Ascending aorta (tissue), 2 donors: Measurements from ENCODE around the gene DCTN1. TPM values are rescaled to one million over a fixed set of nuclear protein-coding genes. Genes with fewer than 3 reads are reported as not detected.

ENCODE experiments used
- DNase-seq, 2 donors: peaks; one replicate each; pipeline ENCODE4 v3.0.0-alpha.2; 2019; ENCODE audit warnings: low spot score in 2 of 2
- H3K27ac ChIP-seq, 2 donors: fragments of 200-600 bp; sonication (generic); one replicate each; pipeline ENCODE4 v1.5.1; 2016 to 2017; ENCODE audit warnings: mild to moderate bottlenecking in 1 of 2
- H3K27me3 ChIP-seq: fragments of 200-600 bp; sonication (generic); one replicate; pipeline ENCODE4 v1.5.1; 2017
- H3K36me3 ChIP-seq, 2 donors: fragments of 200-600 bp; sonication (generic); one replicate each; pipeline ENCODE4 v1.5.1; 2016
- H3K4me1 ChIP-seq, 2 donors: fragments of 200-600 bp; sonication (generic); one replicate each; pipeline ENCODE4 v1.5.1; 2016 to 2017; ENCODE audit warnings: mild to moderate bottlenecking in 1 of 2
- H3K4me3 ChIP-seq, 2 donors: fragments of 200-600 bp; sonication (generic); one replicate each; pipeline ENCODE4 v1.5.1; 2016 to 2017; ENCODE audit warnings: mild to moderate bottlenecking in 1 of 2
- H3K9me3 ChIP-seq, 2 donors: fragments of 200-600 bp; sonication (generic); one replicate each; pipeline ENCODE4 v1.5.1; 2016
- intact Hi-C: fragments of 100-400 bp; cut with DNase I; formaldehyde crosslinking; loops from one replicate; pipeline ENCODE4 v1.15.1; 2023
- total RNA-seq: library from RNA; depleted of rRNA; stranded (reverse); fragments of >200 nt; gene quantifications from one replicate; pipeline ENCODE4 v1.1.0, GENCODE V29; 2016
- TF ChIP-seq, protein P1 (sequence below), 3 experiments: fragments of 200-600 bp in 2 of 3; fragments of 450-650 bp in 1 of 3; sonication (generic) in 2 of 3; IDR thresholded peaks; one replicate each; pipeline ENCODE4 v1.5.1; 2016 to 2019; ENCODE audit warnings: antibody characterized with exemption in 3 of 3, mild to moderate bottlenecking in 1 of 3, moderate library complexity in 1 of 3

Gene DCTN1
- total RNA-seq, 1 donor from 2014 or later: 152 TPM

GRCh38 chr2:74420006-74420405 lies 39.9 kb upstream of the DCTN1 start:
- TF ChIP-seq, protein P1, sequence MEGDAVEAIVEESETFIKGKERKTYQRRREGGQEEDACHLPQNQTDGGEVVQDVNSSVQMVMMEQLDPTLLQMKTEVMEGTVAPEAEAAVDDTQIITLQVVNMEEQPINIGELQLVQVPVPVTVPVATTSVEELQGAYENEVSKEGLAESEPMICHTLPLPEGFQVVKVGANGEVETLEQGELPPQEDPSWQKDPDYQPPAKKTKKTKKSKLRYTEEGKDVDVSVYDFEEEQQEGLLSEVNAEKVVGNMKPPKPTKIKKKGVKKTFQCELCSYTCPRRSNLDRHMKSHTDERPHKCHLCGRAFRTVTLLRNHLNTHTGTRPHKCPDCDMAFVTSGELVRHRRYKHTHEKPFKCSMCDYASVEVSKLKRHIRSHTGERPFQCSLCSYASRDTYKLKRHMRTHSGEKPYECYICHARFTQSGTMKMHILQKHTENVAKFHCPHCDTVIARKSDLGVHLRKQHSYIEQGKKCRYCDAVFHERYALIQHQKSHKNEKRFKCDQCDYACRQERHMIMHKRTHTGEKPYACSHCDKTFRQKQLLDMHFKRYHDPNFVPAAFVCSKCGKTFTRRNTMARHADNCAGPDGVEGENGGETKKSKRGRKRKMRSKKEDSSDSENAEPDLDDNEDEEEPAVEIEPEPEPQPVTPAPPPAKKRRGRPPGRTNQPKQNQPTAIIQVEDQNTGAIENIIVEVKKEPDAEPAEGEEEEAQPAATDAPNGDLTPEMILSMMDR (IDR thresholded peaks at IDR 0.05): no peak
- no peak for DNase-seq
- Histone ChIP-seq H3K4me1 (peaks cover 5 to 8% of the 10 kb centered on the region in 2 donors), H3K9me3 (no peaks in the 10 kb centered on the region), H3K27me3 (no peaks in the 10 kb centered on the region), H3K4me3 (no peak overlapping the region), H3K36me3 (no peaks in the 10 kb centered on the region), H3K27ac (no peak overlapping the region)
- intact Hi-C loops: no loop called here

DNA sequence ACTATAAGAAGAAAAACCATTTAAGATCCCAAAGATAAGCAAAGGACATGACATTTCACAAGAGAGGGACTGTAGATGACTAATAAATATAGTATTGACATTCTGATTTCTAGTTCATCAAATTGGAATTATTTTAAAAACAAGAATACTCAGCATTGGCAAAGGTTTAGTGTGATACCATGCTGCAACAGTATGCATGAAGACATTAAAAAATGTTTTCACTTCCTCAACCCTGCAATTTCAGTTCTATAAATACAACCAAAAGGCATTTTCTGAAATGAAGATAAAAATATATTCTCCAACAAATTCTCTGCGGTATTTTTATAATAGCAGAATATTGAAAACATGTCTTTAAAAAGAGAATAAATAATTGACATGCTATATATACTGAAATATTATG lies 39.2 kb upstream of the DCTN1 start:
- Histone ChIP-seq H3K27me3 (no peaks in the 10 kb centered on the region), H3K4me1 (peaks cover 5 to 12% of the 10 kb centered on the region in 2 donors), H3K36me3 (no peaks in the 10 kb centered on the region), H3K27ac (no peak overlapping the region), H3K4me3 (no peak overlapping the region), H3K9me3 (no peaks in the 10 kb centered on the region)
- intact Hi-C loops: no loop called here
- TF ChIP-seq, protein P1 (IDR thresholded peaks at IDR 0.05): no peak
- DNase-seq: no peak

DNA sequence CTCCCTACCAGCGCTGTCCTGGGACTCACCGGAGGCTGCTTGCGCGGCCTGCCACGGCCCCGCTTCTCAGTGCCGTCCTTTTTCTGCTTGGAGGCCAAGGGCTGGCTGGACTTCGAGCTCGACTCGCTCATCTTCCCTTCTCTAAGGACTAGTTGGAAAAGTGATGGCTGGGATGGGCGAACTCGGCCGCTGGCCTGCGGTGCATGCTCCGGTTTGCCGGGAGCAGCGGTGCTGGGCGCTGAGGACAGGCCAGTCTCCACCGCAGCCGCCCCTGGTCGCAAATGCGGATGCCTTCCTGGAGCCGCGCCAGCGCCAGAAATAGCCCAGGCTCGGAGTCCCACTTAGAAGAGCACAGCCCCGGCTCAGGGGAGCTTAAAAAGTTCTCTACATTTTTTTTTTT lies 38.2 kb upstream of the DCTN1 start:
- H3K27me3 ChIP-seq: no peaks in the 10 kb centered on the region
- no peak for DNase-seq
- H3K36me3 ChIP-seq: no peaks in the 10 kb centered on the region
- intact Hi-C loops: no loop called here
- peaks cover 5 to 12% of the 10 kb centered on the region in 2 donors for H3K4me1 ChIP-seq
- TF ChIP-seq, protein P1 (IDR thresholded peaks at IDR 0.05): no peak
- H3K4me3 ChIP-seq: peak overlapping the region in 1 of 2 donors; percentile 25
- no peak overlapping the region for H3K27ac ChIP-seq
- no peaks in the 10 kb centered on the region for H3K9me3 ChIP-seq

DNA sequence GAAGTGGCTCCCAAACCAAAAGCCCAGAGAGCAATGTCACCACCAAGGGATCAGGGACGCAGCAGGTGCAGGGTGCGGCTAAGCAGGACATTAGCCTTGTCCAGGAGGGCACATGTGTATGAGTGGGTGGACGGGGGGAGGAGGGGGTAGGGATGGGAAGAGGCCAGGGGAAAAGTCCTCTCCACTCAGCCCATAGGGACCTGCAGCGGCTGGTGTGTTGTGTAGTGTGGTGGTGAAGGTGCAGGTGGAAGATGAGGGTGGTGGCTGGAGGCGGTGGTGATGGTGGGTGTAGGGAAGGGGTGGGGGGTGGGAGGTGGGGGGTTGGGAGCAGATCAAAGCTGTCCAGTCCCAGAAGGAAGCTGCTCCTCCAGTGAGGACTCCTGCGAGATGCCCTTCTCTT lies 37.7 kb upstream of the DCTN1 start:
- Histone ChIP-seq H3K27me3 (no peaks in the 10 kb centered on the region), H3K4me1 (peaks cover 5 to 12% of the 10 kb centered on the region in 2 donors), H3K9me3 (no peaks in the 10 kb centered on the region), H3K4me3 (no peak overlapping the region), H3K36me3 (no peaks in the 10 kb centered on the region), H3K27ac (no peak overlapping the region)
- TF ChIP-seq, protein P1 (IDR thresholded peaks at IDR 0.05): no peak
- intact Hi-C loops: no loop called here
- DNase-seq: no peak

GRCh38 chr2:74417197-74417596 lies 37.1 kb upstream of the DCTN1 start:
- no peaks in the 10 kb centered on the region for H3K9me3 ChIP-seq
- intact Hi-C loops: no loop called here
- peaks cover 5 to 12% of the 10 kb centered on the region in 2 donors for H3K4me1 ChIP-seq
- H3K27ac ChIP-seq: no peak overlapping the region
- DNase-seq: peak in 1 of 2 donors; percentile 53
- TF ChIP-seq, protein P1 (IDR thresholded peaks at IDR 0.05): no peak
- no peak overlapping the region for H3K4me3 ChIP-seq
- H3K36me3 ChIP-seq: no peaks in the 10 kb centered on the region
- H3K27me3 ChIP-seq: no peaks in the 10 kb centered on the region

GRCh38 chr2:74416778-74417177 lies 36.7 kb upstream of the DCTN1 start:
- H3K4me1 ChIP-seq: peaks cover 5 to 9% of the 10 kb centered on the region in 2 donors
- peak in 1 of 2 donors; percentile 60 for DNase-seq
- H3K36me3 ChIP-seq: no peaks in the 10 kb centered on the region
- no peaks in the 10 kb centered on the region for H3K9me3 ChIP-seq
- no peak overlapping the region for H3K27ac ChIP-seq
- no peaks in the 10 kb centered on the region for H3K27me3 ChIP-seq
- intact Hi-C loops: no loop called here
- no peak overlapping the region for H3K4me3 ChIP-seq
- TF ChIP-seq, protein P1 (IDR thresholded peaks at IDR 0.05): no peak
